GM23338 (cell line): ENCODE results near the gene SARM1. TPM values are rescaled to one million over a fixed set of nuclear protein-coding genes. Genes with fewer than 3 reads are reported as not detected.

Experiments
- ATAC-seq: fragments of 200-7000 bp; cut with Tn5 transposase; 3 replicates; pipeline ENCODE4 v1.9.1; 2020
- DNase-seq: peaks from one replicate; pipeline ENCODE4 v3.0.0-alpha.2; 2015; ENCODE audit warnings: low spot score
- H2AFZ ChIP-seq: fragments of 200-600 bp; sonication (generic); 2 replicates; pipeline ENCODE4 v1.8.0; 2016; ENCODE audit warnings: antibody characterized with exemption, mild to moderate bottlenecking, moderate library complexity
- H3F3A ChIP-seq: fragments of 200-600 bp; sonication (generic); replicated peaks from 2 replicates; pipeline ENCODE4 v1.8.0; 2017; ENCODE audit warnings: antibody characterized with exemption, mixed run types, low read depth
- H3K27ac ChIP-seq: fragments of 200-600 bp; sonication (generic); 2 replicates; pipeline ENCODE4 v1.6.1; 2016; ENCODE audit warnings: low read depth
- H3K27me3 ChIP-seq: fragments of 200-600 bp; sonication (generic); 2 replicates; pipeline ENCODE4 v1.8.0; 2016; ENCODE audit warnings: mild to moderate bottlenecking, mixed run types, moderate library complexity; ENCODE audit not compliant: insufficient read depth
- H3K36me3 ChIP-seq: fragments of 200-600 bp; sonication (generic); 2 replicates; pipeline ENCODE4 v1.8.0; 2016; ENCODE audit warnings: mild to moderate bottlenecking; ENCODE audit not compliant: insufficient read depth
- H3K4me1 ChIP-seq: fragments of 200-600 bp; sonication (generic); 2 replicates; pipeline ENCODE4 v1.8.0; 2016; ENCODE audit warnings: mild to moderate bottlenecking, moderate library complexity; ENCODE audit not compliant: insufficient read depth
- H3K4me2 ChIP-seq: fragments of 200-600 bp; sonication (generic); 2 replicates; pipeline ENCODE4 v1.7.1; 2017; ENCODE audit warnings: mixed run types
- H3K4me3 ChIP-seq: fragments of 200-600 bp; sonication (generic); 2 replicates; pipeline ENCODE4 v1.6.1; 2016; ENCODE audit warnings: mixed run types
- H3K79me2 ChIP-seq: fragments of 200-600 bp; sonication (generic); replicated peaks from 2 replicates; pipeline ENCODE4 v1.8.0; 2017; ENCODE audit warnings: mild to moderate bottlenecking; ENCODE audit not compliant: insufficient read depth
- H3K9me2 ChIP-seq: fragments of 200-600 bp; sonication (generic); 2 replicates; pipeline ENCODE4 v1.8.0; 2017; ENCODE audit not compliant: insufficient read depth
- H4K20me1 ChIP-seq: fragments of 200-600 bp; sonication (generic); replicated peaks from 2 replicates; pipeline ENCODE4 v1.8.0; 2017; ENCODE audit warnings: mild to moderate bottlenecking; ENCODE audit not compliant: insufficient read depth
- H3K27ac Mint-ChIP-seq: 2 replicates; pipeline ENCODE4 v1.8.0; 2020; ENCODE audit warnings: inconsistent platforms, mild to moderate bottlenecking, moderate library complexity, mixed read lengths
- H3K27me3 Mint-ChIP-seq: 3 replicates; pipeline ENCODE4 v1.8.0; 2022; ENCODE audit warnings: low read depth, mild to moderate bottlenecking, moderate library complexity, mixed read lengths, inconsistent platforms; ENCODE audit not compliant: insufficient read depth, poor library complexity
- H3K36me3 Mint-ChIP-seq: 3 replicates; pipeline ENCODE4 v1.8.0; 2021; ENCODE audit warnings: low read depth, mild to moderate bottlenecking, inconsistent platforms, moderate library complexity, mixed read lengths
- H3K4me1 Mint-ChIP-seq: 3 replicates; pipeline ENCODE4 v1.8.0; 2020; ENCODE audit warnings: mild to moderate bottlenecking, inconsistent platforms, mixed read lengths
- H3K4me3 Mint-ChIP-seq: 3 replicates; pipeline ENCODE4 v1.8.0; 2021; ENCODE audit warnings: moderate library complexity, mild to moderate bottlenecking, inconsistent platforms, mixed read lengths
- H3K9me3 Mint-ChIP-seq: 3 replicates; pipeline ENCODE4 v1.8.0; 2020; ENCODE audit warnings: moderate library complexity, mild to moderate bottlenecking, inconsistent platforms, mixed read lengths
- CREB1 ChIP-seq: fragments of 250-450 bp; sonication (Bioruptor Pico); IDR thresholded peaks from 2 replicates; pipeline ENCODE4 v1.5.0; 2020; ENCODE audit warnings: low read depth, mild to moderate bottlenecking, moderate library complexity
- CTCF ChIP-seq, 2 experiments: fragments of 200-600 bp in 1 of 2; sonication (generic) in 1 of 2; conservative IDR thresholded peaks; 2 replicates each; pipeline versions ENCODE4 v1.5.1 to v1.6.1; 2016 to 2017; ENCODE audit warnings: antibody characterized with exemption in 2 of 2, low read depth in 2 of 2, mild to moderate bottlenecking in 2 of 2, moderate library complexity in 1 of 2
- JUNB ChIP-seq: IDR thresholded peaks from one replicate; pipeline ENCODE4 v1.6.1; 2016; ENCODE audit warnings: antibody characterized with exemption; ENCODE audit not compliant: unreplicated experiment
- NANOG ChIP-seq: IDR thresholded peaks from 2 replicates; pipeline ENCODE4 v1.6.1; 2016; ENCODE audit warnings: antibody characterized with exemption, borderline replicate concordance
- POLR2AphosphoS5 ChIP-seq: IDR thresholded peaks from 2 replicates; pipeline ENCODE4 v1.6.1; 2016; ENCODE audit warnings: antibody characterized with exemption, low read depth
- REST ChIP-seq: IDR thresholded peaks from one replicate; pipeline ENCODE4 v1.6.1; 2018; ENCODE audit warnings: antibody characterized with exemption; ENCODE audit not compliant: unreplicated experiment
- STAT1 ChIP-seq: IDR thresholded peaks from one replicate; pipeline ENCODE4 v1.6.1; 2016; ENCODE audit warnings: antibody characterized with exemption; ENCODE audit not compliant: unreplicated experiment
- ZNF114 ChIP-seq: fragments of 250-450 bp; sonication (Bioruptor Pico); IDR thresholded peaks from 2 replicates; pipeline ENCODE4 v1.5.0; 2020; ENCODE audit warnings: mild to moderate bottlenecking, moderate library complexity
- ZNF331 ChIP-seq: fragments of 250-450 bp; sonication (Bioruptor Pico); IDR thresholded peaks from 2 replicates; pipeline ENCODE4 v1.5.0; 2020; ENCODE audit warnings: low read depth, mild to moderate bottlenecking, moderate library complexity
- polyA plus RNA-seq: library from polyadenylated mRNA; unstranded; fragments of >200 nt; fragmentation: Nextera tagmentation; extraction: Ambion mirVana; gene quantifications from 2 replicates; pipeline ENCODE4 v1.2.1, GENCODE V29; 2016
- total RNA-seq: library from RNA; depleted of rRNA; stranded (reverse); fragments of >200 nt; shearing (Covaris generic); gene quantifications from 2 replicates; pipeline ENCODE4 v1.2.3, GENCODE V29; 2014
- TF ChIP-seq, protein P1 (sequence below): IDR thresholded peaks from 2 replicates; pipeline ENCODE4 v1.6.1; 2016; ENCODE audit warnings: antibody characterized with exemption

Gene SARM1
- total and polyA plus RNA-seq, 2 experiments from 2014 or later = 0.89 to 15.3 TPM

GRCh38 chr17:28394337-28395116, 23.0 kb downstream of the SARM1 start:
- Histone ChIP-seq H3K79me2 (no peaks in the 10 kb centered on the region), H3K4me2 (no peak overlapping the region), H4K20me1 (no peaks in the 10 kb centered on the region; the same call in 1 of the 2 replicates), H3K27ac (no peak overlapping the region), H3K9me2 (no peaks in the 10 kb centered on the region), H3K4me1 (no peaks in the 10 kb centered on the region), H3K36me3 (no peaks in the 10 kb centered on the region), H3K27me3 (no peaks in the 10 kb centered on the region), H2AFZ (no peak overlapping the region), H3F3A (no peaks in the 10 kb centered on the region), H3K4me3 (no peak overlapping the region)
- Mint-ChIP-seq H3K9me3 (no peaks in the 10 kb centered on the region), H3K36me3 (peaks cover 13% of the 10 kb centered on the region), H3K4me3 (no peak overlapping the region), H3K27me3 (peaks cover 3% of the 10 kb centered on the region), H3K4me1 (peaks cover 6% of the 10 kb centered on the region; the same call in 1 of the 3 replicates), H3K27ac (no peak overlapping the region)
- TF ChIP-seq REST (no peak), NANOG (no peak), ZNF114 (CRISPR knock-in tag) (no peak), STAT1 (no peak), CREB1 (CRISPR knock-in tag) (no peak), POLR2AphosphoS5 (no peak), CTCF (conservative IDR thresholded peaks at IDR 0.05; ENCODE audit: low read depth in 2 of 2) (no peak), ZNF331 (CRISPR knock-in tag) (no peak), JUNB (no peak)
- TF ChIP-seq, protein P1, sequence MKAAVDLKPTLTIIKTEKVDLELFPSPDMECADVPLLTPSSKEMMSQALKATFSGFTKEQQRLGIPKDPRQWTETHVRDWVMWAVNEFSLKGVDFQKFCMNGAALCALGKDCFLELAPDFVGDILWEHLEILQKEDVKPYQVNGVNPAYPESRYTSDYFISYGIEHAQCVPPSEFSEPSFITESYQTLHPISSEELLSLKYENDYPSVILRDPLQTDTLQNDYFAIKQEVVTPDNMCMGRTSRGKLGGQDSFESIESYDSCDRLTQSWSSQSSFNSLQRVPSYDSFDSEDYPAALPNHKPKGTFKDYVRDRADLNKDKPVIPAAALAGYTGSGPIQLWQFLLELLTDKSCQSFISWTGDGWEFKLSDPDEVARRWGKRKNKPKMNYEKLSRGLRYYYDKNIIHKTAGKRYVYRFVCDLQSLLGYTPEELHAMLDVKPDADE = no peak
- ATAC-seq = no peak
- DNase-seq = no peak
